HG02852 (cell line): ENCODE measurements around the gene PPP2R5A.
"Not testable (repeated sequence)": the region's sequence is repeated elsewhere in the genome, so short reads cannot be mapped to it uniquely, and the experiment has no call there.

Source experiments
- ATAC-seq: cut with Tn5 transposase; IDR thresholded peaks from one replicate; pipeline ENCODE4 v1.9.1; 2021; ENCODE audit warnings: mild to moderate bottlenecking, moderate library complexity; ENCODE audit not compliant: unreplicated experiment

PPP2R5A gene

GRCh38 chr1:212294983-212295382 lies 9.8 kb downstream of the PPP2R5A start:
- no peak for ATAC-seq

DNA sequence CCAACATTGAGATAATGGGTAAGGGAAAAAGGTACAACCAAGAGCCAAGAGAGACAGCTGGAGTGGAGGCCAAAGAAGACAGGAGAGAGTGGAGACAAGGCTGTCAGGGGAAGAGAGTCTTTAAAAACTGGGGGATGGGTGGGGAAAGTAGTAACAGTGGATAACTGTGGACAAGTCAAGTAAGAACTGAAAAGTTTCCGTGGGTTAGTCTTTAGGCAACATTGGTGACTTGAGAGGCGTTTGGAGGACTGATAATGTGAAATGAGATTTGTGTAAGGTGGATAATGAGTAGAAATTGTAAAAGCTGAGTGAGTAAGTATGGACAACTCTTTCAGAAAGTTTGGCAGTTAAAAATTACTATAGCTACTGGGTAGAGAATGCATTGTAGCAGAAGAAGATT lies 10.4 kb downstream of the PPP2R5A start:
- ATAC-seq, result no peak

- ATAC-seq, result no peak
Observed at GRCh38 chr1:212297338-212297737, 12.1 kb downstream of the PPP2R5A start.

DNA sequence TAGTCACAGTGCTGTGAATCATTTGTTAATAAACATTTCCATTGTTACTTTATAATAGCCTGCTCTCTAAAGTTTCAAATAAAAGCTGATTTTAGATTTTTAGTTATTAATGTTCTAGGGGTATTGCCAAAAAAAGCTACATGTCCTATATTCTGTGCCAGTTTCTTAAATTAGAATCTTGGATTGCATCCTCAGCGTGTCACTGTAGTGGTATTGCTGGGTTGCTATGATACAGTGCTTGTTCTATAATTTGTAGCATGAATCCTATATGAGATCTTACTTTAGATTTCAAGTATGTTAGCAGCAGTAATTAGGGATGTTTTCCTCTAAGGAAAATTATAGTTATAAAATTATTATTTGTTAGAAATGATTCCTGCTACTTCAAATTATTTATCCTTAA lies 16.4 kb downstream of the PPP2R5A start:
- no peak for ATAC-seq

DNA sequence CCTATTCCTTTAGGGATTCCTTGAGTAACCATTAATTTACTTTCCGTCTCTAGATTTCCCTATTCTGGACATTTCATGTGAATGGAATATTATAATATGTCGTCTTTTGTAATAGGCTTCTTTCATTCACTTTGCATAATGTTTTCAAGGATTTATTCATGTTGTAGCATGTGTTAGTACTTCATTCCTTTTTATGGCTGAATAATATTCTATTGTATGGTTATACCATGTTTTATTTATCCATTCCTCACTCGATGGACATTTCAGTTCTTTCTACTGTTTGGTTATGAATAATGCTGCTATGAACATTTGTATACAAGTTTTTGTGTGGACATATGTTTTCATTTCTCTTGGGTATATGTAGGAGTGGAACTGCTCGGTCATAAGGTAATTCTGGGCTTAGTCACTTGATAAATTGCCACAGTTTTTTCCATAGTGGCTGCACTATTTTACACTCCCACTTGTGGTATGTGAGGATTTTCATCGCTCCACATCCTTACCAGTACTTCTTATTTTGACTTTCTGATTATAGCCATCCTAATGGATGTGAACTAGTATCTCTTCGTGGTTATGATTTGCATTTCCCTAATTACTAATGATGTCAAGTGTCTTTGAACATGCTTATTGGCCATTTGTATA lies 17.7 kb downstream of the PPP2R5A start:
- ATAC-seq, result no peak

DNA sequence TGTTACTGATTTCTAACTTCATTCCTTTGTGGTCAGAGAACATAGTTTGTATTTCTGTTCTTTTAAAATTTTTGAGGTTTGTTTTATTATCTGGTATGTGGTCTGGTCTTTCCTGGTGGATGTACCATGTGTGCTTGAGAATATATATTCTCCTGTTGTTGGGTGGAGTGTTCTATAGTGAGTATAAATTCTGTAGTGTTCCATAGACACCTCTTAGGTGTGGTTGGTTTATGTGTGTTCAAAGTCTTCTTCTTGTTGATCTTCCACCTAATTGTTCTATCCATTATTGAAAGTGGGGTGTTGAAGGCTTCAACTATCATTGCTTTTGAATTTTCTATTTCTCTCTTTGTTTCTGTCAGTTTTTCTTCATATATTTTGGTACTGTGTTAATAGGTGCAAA lies 20.1 kb downstream of the PPP2R5A start:
- ATAC-seq, result no peak

DNA sequence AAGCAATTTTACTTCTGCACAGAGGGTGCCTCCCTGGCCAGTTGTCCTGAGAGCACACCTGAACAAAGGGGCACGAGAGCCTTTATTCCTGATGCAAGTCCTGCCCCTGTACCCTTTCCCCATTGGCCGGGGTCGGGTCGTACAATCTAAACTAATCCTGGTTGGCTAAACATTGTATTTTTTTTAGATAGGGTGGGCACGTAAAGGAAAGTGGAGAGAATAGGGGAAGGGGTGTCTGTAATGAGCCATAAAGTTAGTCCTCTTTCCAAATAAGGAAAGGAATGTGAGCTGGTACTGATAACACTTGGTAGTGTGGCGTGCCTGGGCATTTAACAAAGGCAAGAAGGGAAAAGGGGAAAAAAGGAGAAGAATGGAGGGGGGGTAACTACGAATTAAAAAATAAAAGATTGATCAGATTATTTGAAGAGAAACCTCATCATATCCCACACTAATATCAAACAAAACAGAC lies 20.8 kb downstream of the PPP2R5A start:
- not testable (repeated sequence) for ATAC-seq

DNA sequence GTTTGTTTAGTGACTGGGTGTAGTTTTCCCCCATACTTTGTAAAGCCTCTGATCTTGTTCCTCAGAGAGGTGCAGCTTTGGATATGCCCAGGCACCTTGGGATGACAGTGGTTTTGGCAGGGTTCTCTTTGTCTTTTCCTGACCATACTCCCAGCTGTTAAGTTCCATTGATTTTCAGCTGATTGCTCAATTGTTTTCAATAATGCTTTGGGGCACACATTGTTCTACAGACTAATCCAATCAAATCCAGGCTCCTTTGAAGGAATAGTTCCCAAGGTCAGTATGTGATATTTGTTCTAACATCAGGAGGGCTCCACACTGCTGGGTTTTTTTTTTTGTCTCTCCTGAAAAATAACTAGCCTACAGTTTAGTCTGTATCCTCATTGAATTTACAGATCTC lies 24.8 kb downstream of the PPP2R5A start:
- ATAC-seq, result no peak

DNA sequence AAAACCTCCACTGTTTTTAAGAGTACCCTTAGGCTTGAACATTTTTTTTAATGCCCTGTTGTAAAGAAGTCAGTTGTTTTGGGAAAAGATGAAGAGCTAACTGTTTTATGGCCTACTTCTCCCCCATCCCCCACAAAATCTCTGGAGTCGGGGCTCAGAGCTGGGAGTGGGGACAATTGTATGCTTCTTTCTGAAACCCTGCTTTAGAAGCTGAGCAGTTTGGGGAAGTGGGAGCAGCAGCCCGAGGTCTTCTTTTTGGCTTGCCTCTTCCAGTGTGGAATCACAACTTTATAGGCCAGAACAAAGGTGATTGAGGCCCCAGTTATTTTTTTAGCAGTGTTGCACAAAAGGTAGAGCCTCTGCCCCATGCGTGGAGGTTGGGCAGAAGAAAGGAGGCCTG lies 25.2 kb downstream of the PPP2R5A start:
- no peak for ATAC-seq

GRCh38 chr1:212311836-212312497 lies 26.8 kb downstream of the PPP2R5A start:
- ATAC-seq, result no peak

DNA sequence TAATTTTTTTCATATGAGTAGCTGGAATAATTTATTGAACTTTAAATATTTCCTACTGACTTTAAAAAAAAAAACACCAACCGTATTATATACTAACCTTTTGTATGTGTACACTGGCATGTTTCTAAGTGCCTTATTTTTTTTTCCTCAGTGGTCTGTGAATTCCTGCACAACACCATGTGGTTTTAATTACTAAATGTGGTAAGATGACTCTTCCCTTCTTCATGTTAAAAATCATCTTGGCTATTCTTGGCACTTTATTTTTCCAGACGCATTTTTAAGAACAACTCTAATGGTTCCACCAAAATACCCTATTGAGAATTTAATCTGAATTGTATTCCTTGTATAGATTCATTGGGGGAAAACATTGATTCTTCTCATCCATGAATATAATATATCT lies 28.4 kb downstream of the PPP2R5A start:
- ATAC-seq, result no peak

GRCh38 chr1:212315184-212315583 lies 30.0 kb downstream of the PPP2R5A start:
- no peak for ATAC-seq

- ATAC-seq, result no peak
Observed at GRCh38 chr1:212315907-212316306, 30.7 kb downstream of the PPP2R5A start.

DNA sequence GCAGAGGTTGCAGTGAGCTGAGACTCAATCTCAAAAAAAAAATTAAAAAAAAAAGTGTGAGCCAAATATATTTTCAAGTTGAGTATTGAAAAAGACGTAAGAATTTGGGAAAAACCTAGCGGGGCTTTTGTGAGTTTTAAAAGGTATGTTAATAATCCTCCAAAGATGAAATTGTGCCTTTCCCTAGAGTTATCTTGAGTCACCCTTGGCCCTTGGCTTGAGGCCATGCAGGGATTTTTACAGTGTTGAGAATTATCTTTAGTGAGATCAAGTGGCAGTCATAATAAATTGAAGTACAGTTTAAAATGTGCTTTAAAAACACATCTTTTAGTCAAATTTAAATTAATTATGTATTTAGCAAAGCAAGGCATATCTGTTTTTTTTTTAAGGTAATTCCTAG lies 32.7 kb downstream of the PPP2R5A start:
- ATAC-seq, result no peak

DNA sequence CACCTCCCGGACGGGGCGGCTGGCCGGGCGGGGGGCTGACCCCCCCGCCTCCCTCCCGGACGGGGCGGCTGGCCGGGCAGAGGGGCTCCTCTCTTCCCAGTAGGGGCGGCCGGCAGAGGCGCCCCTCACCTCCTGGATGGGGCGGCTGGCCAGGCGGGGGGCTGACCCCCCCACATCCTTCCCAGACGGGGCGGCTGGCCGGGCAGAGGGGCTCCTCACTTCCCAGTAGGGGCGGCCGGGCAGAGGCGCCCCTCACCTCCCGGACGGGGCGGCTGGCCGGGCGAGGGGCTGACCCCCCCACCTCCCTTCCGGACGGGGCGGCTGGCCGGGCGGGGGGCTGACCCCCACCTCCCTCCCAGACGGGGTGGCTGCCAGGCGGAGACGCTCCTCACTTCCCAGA lies 35.8 kb downstream of the PPP2R5A start:
- not testable (repeated sequence) for ATAC-seq

DNA sequence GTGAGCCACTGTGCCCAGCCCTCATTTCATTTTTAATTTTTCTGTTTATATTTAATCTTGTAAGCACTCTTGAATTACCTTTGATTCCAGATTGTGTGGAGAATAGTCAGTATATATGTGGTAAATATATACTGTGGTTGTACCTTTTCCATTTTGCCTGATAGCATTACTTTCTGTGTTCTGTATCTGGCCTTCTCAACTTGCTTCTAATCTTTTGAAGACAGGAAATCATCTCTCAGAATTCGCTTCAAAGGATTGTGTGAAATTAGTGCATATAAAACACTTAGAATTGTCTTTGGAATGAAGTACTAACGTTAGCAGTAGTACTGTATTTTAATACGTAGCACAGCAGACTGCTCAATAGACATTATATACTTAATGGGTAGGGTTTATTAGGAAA lies 37.9 kb downstream of the PPP2R5A start:
- ATAC-seq, result no peak

DNA sequence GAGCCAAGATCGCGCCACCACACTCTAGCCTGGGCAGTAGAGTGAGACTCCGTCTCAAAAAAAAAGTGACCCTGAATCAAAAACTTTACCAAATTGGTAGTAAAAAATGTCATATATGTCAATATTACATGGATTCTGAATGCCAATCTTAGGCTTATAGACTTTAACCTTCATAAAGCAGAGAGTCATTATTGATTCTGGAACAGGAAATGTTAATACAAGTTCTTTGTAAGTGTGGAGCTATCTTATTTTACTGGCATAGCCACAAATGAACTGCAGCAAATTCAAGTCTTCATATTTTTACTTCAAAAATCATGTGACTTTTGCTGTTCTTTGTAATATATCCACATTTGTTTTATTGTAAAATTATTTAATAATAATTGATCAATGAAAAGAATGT lies 41.3 kb downstream of the PPP2R5A start:
- no peak for ATAC-seq

DNA sequence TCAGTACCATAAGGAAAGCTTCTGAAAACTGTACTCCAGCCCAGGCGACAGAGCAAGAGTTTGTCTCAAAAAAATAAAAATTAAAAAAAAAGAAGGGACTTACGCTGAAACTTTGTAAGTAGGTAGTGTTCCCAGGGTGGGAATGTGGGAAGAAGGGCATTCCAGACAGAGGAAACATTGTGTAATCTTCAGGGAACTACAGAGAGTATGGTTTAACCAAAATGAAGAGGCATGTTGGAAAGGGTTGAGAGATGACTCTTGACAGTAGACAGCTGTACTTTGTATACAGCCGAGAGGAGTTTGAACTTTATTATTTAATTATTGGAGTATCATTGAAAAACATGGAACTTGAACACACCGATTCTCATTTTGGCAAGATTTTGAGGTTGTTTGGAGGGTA lies 43.0 kb downstream of the PPP2R5A start:
- no peak for ATAC-seq

GRCh38 chr1:212329105-212329504 lies 43.9 kb downstream of the PPP2R5A start:
- no peak for ATAC-seq

DNA sequence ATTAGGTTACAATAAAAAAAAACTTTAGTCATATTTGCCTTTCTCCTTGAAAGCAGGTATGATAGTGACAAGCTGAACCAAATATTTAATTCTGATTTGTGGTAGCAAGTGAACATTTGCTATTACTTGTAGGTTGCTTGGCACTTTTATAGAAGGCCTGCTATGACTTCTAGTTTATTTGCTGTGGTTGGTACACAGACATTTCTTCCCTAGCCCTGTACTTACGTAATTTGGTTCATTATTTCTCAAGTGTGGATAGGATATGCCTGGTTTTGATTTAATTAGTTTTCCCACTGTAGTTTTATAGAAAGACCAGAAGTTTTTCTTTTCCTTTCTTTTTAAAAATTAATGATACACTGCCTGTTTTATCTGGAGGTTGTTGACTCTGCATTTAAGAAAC lies 55.9 kb downstream of the PPP2R5A start:
- no peak for ATAC-seq

GRCh38 chr1:212344905-212345304 lies 59.7 kb downstream of the PPP2R5A start:
- ATAC-seq, result no peak

DNA sequence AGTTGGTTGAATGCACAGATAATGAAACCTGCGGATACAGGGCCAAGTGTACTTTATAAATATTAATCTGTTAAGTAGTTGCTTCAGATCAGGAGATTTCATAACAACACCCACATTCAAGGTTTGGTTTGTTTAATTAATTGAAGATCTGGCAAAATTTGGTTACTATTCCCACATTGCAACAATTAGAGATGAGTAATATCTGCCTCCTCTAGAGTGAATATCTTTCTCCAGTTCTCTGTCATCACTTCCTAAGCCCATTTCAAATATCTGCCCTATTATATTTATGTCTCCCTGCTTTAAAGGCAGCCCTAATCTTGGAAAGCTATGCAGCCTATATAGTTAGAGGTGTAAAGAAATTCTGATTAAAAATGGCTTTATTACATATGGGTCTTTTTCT lies 61.4 kb downstream of the PPP2R5A start:
- ATAC-seq, result no peak
